Naive thymus-derived CD8-positive, alpha-beta T cell (primary cell): ENCODE measurements around the gene ENOPH1. TPM values are rescaled to one million over a fixed set of nuclear protein-coding genes. Genes with fewer than 3 reads are reported as not detected.
"Not testable (repeated sequence)": the region's sequence is repeated elsewhere in the genome, so short reads cannot be mapped to it uniquely, and the experiment has no call there.

Experiments used
- ATAC-seq, 2 donors: fragments of 150-1000 bp; cut with Tn5 transposase in 1 of 2; sonication (Bioruptor Pico), chemical (Tn5 transposase) in 1 of 2; 1 replicate in 1 of 2; 2 replicates in 1 of 2; pipeline ENCODE4 v1.10.0; 2021; ENCODE audit warnings: mild to moderate bottlenecking in 2 of 2, moderate library complexity in 2 of 2
- POLR2A ChIA-PET: fragments of 350-600 bp; sonication (Branson Sonifier 250); formaldehyde crosslinking; loops from one replicate; lab custom pipeline; 2021; ENCODE audit warnings: antibody characterized with exemption; lab: Charles Lee
- DNase-seq, 10 donors: peaks; one replicate each; pipeline versions ENCODE4 v3.0.0 to v3.0.0-alpha.2; 2020 to 2022
- H3K27ac Mint-ChIP-seq, 10 donors: one replicate each; pipeline ENCODE4 v1.8.0; 2020 to 2022; ENCODE audit warnings: mild to moderate bottlenecking in 10 of 10, mixed read lengths in 10 of 10, moderate library complexity in 4 of 10, inconsistent platforms in 1 of 10
- H3K27me3 Mint-ChIP-seq, 5 donors: one replicate each; pipeline ENCODE4 v1.8.0; 2021 to 2022; ENCODE audit warnings: mixed read lengths in 5 of 5
- H3K36me3 Mint-ChIP-seq, 3 donors: one replicate each; pipeline ENCODE4 v1.8.0; 2020 to 2022; ENCODE audit warnings: mixed read lengths in 3 of 3, mild to moderate bottlenecking in 2 of 3, inconsistent platforms in 1 of 3
- H3K4me1 Mint-ChIP-seq, 4 donors: one replicate each; pipeline ENCODE4 v1.8.0; 2021 to 2022; ENCODE audit warnings: mixed read lengths in 4 of 4
- H3K4me3 Mint-ChIP-seq, 10 donors: one replicate each; pipeline ENCODE4 v1.8.0; 2020 to 2022; ENCODE audit warnings: mild to moderate bottlenecking in 10 of 10, mixed read lengths in 10 of 10, moderate library complexity in 6 of 10, inconsistent platforms in 1 of 10
- H3K9me3 Mint-ChIP-seq, 9 donors: one replicate each; pipeline ENCODE4 v1.8.0; 2020 to 2022; ENCODE audit warnings: mixed read lengths in 9 of 9, mild to moderate bottlenecking in 3 of 9, inconsistent platforms in 1 of 9, moderate library complexity in 1 of 9
- polyA plus RNA-seq, 3 donors: library from polyadenylated mRNA; unstranded; fragments of 300-500 nt; fragmentation: Illumina TruSeq; gene quantifications; one replicate each; pipeline ENCODE4 v1.2.3, GENCODE V29; 2021
- total RNA-seq, 8 experiments: library from RNA in 2 of 8; stranded (reverse) in 2 of 8; gene quantifications; one replicate each; pipeline ENCODE4 v1.2.3 and lab custom pipeline; 2021 to 2026

Gene ENOPH1
- total and polyA plus RNA-seq, 5 experiments from 2014 or later: 30.6 to 45.4 (median 32.6) TPM

- no peaks in the 10 kb centered on the region for H3K36me3 Mint-ChIP-seq
- no peaks in the 10 kb centered on the region for H3K9me3 Mint-ChIP-seq
- no peak overlapping the region for H3K27ac Mint-ChIP-seq
- DNase-seq (no peak), ATAC-seq (no peak)
- POLR2A ChIA-PET: no interaction called here
- peaks cover 0 to 3% (median 3%) of the 10 kb centered on the region in 5 donors for H3K27me3 Mint-ChIP-seq
- H3K4me3 Mint-ChIP-seq: no peak overlapping the region
- H3K4me1 Mint-ChIP-seq: peaks cover 0 to 5% (median 2%) of the 10 kb centered on the region in 4 donors
Observed at GRCh38 chr4:82401600-82401999, 28.8 kb upstream of the ENOPH1 start.

- no peak overlapping the region for H3K4me3 Mint-ChIP-seq
- POLR2A ChIA-PET: no interaction called here
- H3K36me3 Mint-ChIP-seq: no peaks in the 10 kb centered on the region
- peaks cover 0 to 5% (median 2%) of the 10 kb centered on the region in 4 donors for H3K4me1 Mint-ChIP-seq
- ATAC-seq: no peak
- H3K27me3 Mint-ChIP-seq: peaks cover 0 to 3% (median 3%) of the 10 kb centered on the region in 5 donors
- no peak for DNase-seq
- no peaks in the 10 kb centered on the region for H3K9me3 Mint-ChIP-seq
- H3K27ac Mint-ChIP-seq: no peak overlapping the region
Observed at GRCh38 chr4:82402196-82402775, 28.1 kb upstream of the ENOPH1 start.

GRCh38 chr4:82403725-82404124 lies 26.7 kb upstream of the ENOPH1 start:
- H3K27ac Mint-ChIP-seq: no peak overlapping the region
- no peak for DNase-seq
- peaks cover 0 to 3% (median 0%) of the 10 kb centered on the region in 5 donors for H3K27me3 Mint-ChIP-seq
- POLR2A ChIA-PET: no interaction called here
- ATAC-seq: no peak
- H3K36me3 Mint-ChIP-seq: no peaks in the 10 kb centered on the region
- peaks cover 0 to 3% (median under 1%) of the 10 kb centered on the region in 4 donors for H3K4me1 Mint-ChIP-seq
- no peak overlapping the region for H3K4me3 Mint-ChIP-seq
- H3K9me3 Mint-ChIP-seq: no peaks in the 10 kb centered on the region

GRCh38 chr4:82415061-82415460 lies 15.3 kb upstream of the ENOPH1 start:
- H3K4me1 Mint-ChIP-seq: peaks cover 3 to 14% (median 13%) of the 10 kb centered on the region in 4 donors
- not testable (repeated sequence) for DNase-seq, H3K4me3 Mint-ChIP-seq, ATAC-seq, H3K36me3 Mint-ChIP-seq, H3K27ac Mint-ChIP-seq, H3K9me3 Mint-ChIP-seq
- POLR2A ChIA-PET: interaction anchor here (2.9 kb wide), 1 partner anchor 14 kb away, joined by 10 read pairs; the partner anchor contains the start of gene HNRNPDL
- peaks cover 0 to 16% (median 11%) of the 10 kb centered on the region in 5 donors for H3K27me3 Mint-ChIP-seq

- peak overlapping the region in 9 of 10 donors; percentile 15 to 73 (median 53) for H3K4me3 Mint-ChIP-seq
- H3K27me3 Mint-ChIP-seq: peaks cover 0 to 16% (median 11%) of the 10 kb centered on the region in 5 donors
- peaks cover 0 to 10% (median 0%) of the 10 kb centered on the region in 3 donors for H3K36me3 Mint-ChIP-seq
- peaks cover 0 to 4% (median 0%) of the 10 kb centered on the region in 9 donors for H3K9me3 Mint-ChIP-seq
- ATAC-seq (peak; percentile 38 to 39), DNase-seq (peak in 1 of 10 donors; percentile 2)
- POLR2A ChIA-PET: interaction anchor here (2.9 kb wide), 1 partner anchor 13 kb away, joined by 10 read pairs; the partner anchor contains the start of gene HNRNPDL
- H3K27ac Mint-ChIP-seq: no peak overlapping the region
- H3K4me1 Mint-ChIP-seq: peaks cover 7 to 20% (median 19%) of the 10 kb centered on the region in 4 donors
Observed at GRCh38 chr4:82415922-82416365, 14.4 kb upstream of the ENOPH1 start.

GRCh38 chr4:82419451-82419850 lies 10.9 kb upstream of the ENOPH1 start:
- POLR2A ChIA-PET: interaction anchor here (0.6 to 1.8 kb wide), 5 partner anchors 10 to 480 kb away, joined by 3 to 13 read pairs (median 4); partner anchors contain the start of genes HNRNPD and HNRNPDL
- Mint-ChIP-seq H3K9me3 (peaks cover 0 to 2% (median 0%) of the 10 kb centered on the region in 9 donors), H3K4me1 (peaks cover 11 to 34% (median 30%) of the 10 kb centered on the region in 4 donors), H3K27ac (no peak overlapping the region), H3K4me3 (no peak overlapping the region), H3K27me3 (peaks cover 0 to 10% (median 7%) of the 10 kb centered on the region in 5 donors), H3K36me3 (peaks cover 5 to 25% (median 6%) of the 10 kb centered on the region in 3 donors)
- ATAC-seq (no peak), DNase-seq (no peak)

- peaks cover 6 to 50% (median 18%) of the 10 kb centered on the region in 3 donors for H3K36me3 Mint-ChIP-seq
- no peak overlapping the region for H3K4me3 Mint-ChIP-seq
- peaks cover 17 to 46% (median 44%) of the 10 kb centered on the region in 4 donors for H3K4me1 Mint-ChIP-seq
- DNase-seq (no peak), ATAC-seq (peak in 1 of 2 donors; percentile 26)
- H3K27me3 Mint-ChIP-seq: peaks cover 0 to 3% (median 0%) of the 10 kb centered on the region in 5 donors
- H3K9me3 Mint-ChIP-seq: no peaks in the 10 kb centered on the region
- peak overlapping the region in 5 of 10 donors; percentile 2 to 76 (median 46) for H3K27ac Mint-ChIP-seq
- POLR2A ChIA-PET: interaction anchor here (1.0 to 4.0 kb wide), 2 partner anchors 48 to 78 kb away, joined by 3 to 15 read pairs; partner anchors contain the start of gene HNRNPD
Observed at GRCh38 chr4:82421796-82422560, 8.4 kb upstream of the ENOPH1 start.

- Mint-ChIP-seq H3K36me3 (peaks cover 9 to 56% (median 22%) of the 10 kb centered on the region in 3 donors), H3K4me3 (no peak overlapping the region), H3K27ac (peak overlapping the region in 3 of 10 donors; percentile 46 to 88 (median 57)), H3K27me3 (peaks cover 0 to 1% (median 0%) of the 10 kb centered on the region in 5 donors), H3K9me3 (no peaks in the 10 kb centered on the region), H3K4me1 (peaks cover 19 to 52% (median 51%) of the 10 kb centered on the region in 4 donors)
- ATAC-seq (no peak), DNase-seq (no peak)
- POLR2A ChIA-PET: interaction anchor here (1.0 to 4.0 kb wide), 2 partner anchors 48 to 79 kb away, joined by 3 to 15 read pairs; partner anchors contain the start of gene HNRNPD
Observed at GRCh38 chr4:82422616-82423015, 7.8 kb upstream of the ENOPH1 start.

- Mint-ChIP-seq H3K27me3 (no peaks in the 10 kb centered on the region), H3K4me1 (peaks cover 24 to 60% (median 56%) of the 10 kb centered on the region in 4 donors), H3K36me3 (peaks cover 17 to 64% (median 28%) of the 10 kb centered on the region in 3 donors), H3K4me3 (peak overlapping the region in 1 of 10 donors; percentile 28), H3K27ac (peak overlapping the region in 6 of 10 donors; percentile 0 to 88 (median 6)), H3K9me3 (no peaks in the 10 kb centered on the region)
- no peak for DNase-seq
- POLR2A ChIA-PET: interaction anchor here (0.6 to 4.0 kb wide), 2 partner anchors 19 to 49 kb away, joined by 4 to 15 read pairs; partner anchors contain the start of gene HNRNPD
- ATAC-seq: peak in 1 of 2 donors; percentile 8
Observed at GRCh38 chr4:82423245-82424054, 6.9 kb upstream of the ENOPH1 start.

GRCh38 chr4:82425478-82425877 lies 4.9 kb upstream of the ENOPH1 start:
- H3K36me3 Mint-ChIP-seq: peaks cover 19 to 71% (median 30%) of the 10 kb centered on the region in 3 donors
- peaks cover 0 to 2% (median 0%) of the 10 kb centered on the region in 9 donors for H3K9me3 Mint-ChIP-seq
- ATAC-seq: no peak
- peak overlapping the region in 5 of 10 donors; percentile 11 to 97 (median 53) for H3K27ac Mint-ChIP-seq
- peak overlapping the region in 3 of 10 donors; percentile 20 to 67 (median 23) for H3K4me3 Mint-ChIP-seq
- H3K27me3 Mint-ChIP-seq: peaks cover 0 to 4% (median 0%) of the 10 kb centered on the region in 5 donors
- DNase-seq: no peak
- POLR2A ChIA-PET: interaction anchor here (4.0 kb wide), 1 partner anchor 51 kb away, joined by 15 read pairs; the partner anchor contains the start of gene HNRNPD
- H3K4me1 Mint-ChIP-seq: peaks cover 24 to 63% (median 57%) of the 10 kb centered on the region in 4 donors

GRCh38 chr4:82428526-82428968 lies 1.8 kb upstream of the ENOPH1 start:
- H3K4me1 Mint-ChIP-seq: peaks cover 24 to 78% (median 69%) of the 10 kb centered on the region in 4 donors
- H3K4me3 Mint-ChIP-seq: peak overlapping the region; percentile 98 to 100 (median 100)
- peaks cover 0 to 2% (median 0%) of the 10 kb centered on the region in 9 donors for H3K9me3 Mint-ChIP-seq
- H3K27ac Mint-ChIP-seq: peak overlapping the region; percentile 77 to 100 (median 99)
- H3K36me3 Mint-ChIP-seq: peaks cover 19 to 59% (median 30%) of the 10 kb centered on the region in 3 donors
- H3K27me3 Mint-ChIP-seq: peaks cover 0 to 4% (median 0%) of the 10 kb centered on the region in 5 donors
- ATAC-seq (no peak), DNase-seq (no peak)
- POLR2A ChIA-PET: interaction anchor here (1.0 to 4.9 kb wide), 28 partner anchors 9 to 1027 kb away, joined by 3 to 193 read pairs (median 6); partner anchors contain the start of genes COPS4, COQ2, HELQ and HNRNPD
